AG04449 (cell line): Measurements from ENCODE around the gene FSHR.

Experiments
- CTCF ChIA-PET: fragments of 350-600 bp; formaldehyde crosslinking; extraction: SDS; loops from one replicate; lab custom pipeline; 2021; ENCODE audit warnings: antibody characterized with exemption; lab: Yijun Ruan, JAX
- POLR2A ChIA-PET: fragments of 400-600, 350-600 bp; formaldehyde crosslinking; extraction: SDS; loops from one replicate; lab custom pipeline; 2020; ENCODE audit warnings: antibody characterized with exemption, inconsistent platforms; lab: Yijun Ruan, JAX
- DNase-seq: peaks from one replicate; pipeline ENCODE4 v3.0.0-alpha.2; 2010; ENCODE audit warnings: low read depth, low spot score
- H3K4me3 ChIP-seq: 2 replicates; pipeline ENCODE4 v1.5.1; 2011; ENCODE audit warnings: low read depth, mild to moderate bottlenecking, control low read depth, low read length
- TF ChIP-seq, protein P1 (sequence below): IDR thresholded peaks from one replicate; pipeline ENCODE4 v1.5.1; 2011; ENCODE audit warnings: mild to moderate bottlenecking, moderate library complexity, low read length, control low read depth, inconsistent platforms; ENCODE audit not compliant: insufficient read depth; ENCODE audit errors: missing control alignments

FSHR gene

DNA sequence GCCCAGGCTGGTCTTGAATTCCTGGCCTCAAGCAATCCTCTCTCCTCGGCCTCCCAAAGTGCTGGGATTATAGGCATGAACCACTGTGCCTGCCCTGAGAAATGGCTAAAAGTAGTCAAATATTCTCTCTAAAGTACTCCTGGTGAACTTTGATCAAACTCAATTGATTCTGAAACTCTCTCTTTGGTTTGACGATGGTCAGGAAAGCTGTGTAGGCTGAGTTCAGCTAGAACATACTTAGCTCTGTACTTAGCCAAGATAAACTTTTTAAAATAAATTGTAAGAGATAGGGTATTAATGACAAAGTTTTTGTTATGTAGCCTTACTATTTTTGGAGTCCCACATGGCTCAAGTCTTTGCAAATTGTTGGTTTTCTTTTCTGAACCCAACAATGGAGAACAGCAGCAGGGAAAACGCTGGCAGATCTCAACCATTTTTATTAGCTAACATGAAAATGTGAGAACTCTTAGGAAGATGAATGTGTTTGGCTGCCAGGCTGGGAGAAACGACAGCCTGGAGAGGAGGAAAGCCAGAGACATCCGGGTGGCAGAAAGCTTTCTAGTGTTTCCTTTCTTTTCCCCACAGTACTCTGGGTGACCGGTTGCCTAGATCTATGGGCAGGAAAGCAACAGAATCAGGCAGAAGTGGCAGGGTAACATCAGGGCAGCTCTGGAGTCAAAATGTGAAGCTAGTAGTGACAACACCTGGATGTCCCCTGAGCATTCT is 205.8 kb downstream of the FSHR start:
- TF ChIP-seq, protein P1, sequence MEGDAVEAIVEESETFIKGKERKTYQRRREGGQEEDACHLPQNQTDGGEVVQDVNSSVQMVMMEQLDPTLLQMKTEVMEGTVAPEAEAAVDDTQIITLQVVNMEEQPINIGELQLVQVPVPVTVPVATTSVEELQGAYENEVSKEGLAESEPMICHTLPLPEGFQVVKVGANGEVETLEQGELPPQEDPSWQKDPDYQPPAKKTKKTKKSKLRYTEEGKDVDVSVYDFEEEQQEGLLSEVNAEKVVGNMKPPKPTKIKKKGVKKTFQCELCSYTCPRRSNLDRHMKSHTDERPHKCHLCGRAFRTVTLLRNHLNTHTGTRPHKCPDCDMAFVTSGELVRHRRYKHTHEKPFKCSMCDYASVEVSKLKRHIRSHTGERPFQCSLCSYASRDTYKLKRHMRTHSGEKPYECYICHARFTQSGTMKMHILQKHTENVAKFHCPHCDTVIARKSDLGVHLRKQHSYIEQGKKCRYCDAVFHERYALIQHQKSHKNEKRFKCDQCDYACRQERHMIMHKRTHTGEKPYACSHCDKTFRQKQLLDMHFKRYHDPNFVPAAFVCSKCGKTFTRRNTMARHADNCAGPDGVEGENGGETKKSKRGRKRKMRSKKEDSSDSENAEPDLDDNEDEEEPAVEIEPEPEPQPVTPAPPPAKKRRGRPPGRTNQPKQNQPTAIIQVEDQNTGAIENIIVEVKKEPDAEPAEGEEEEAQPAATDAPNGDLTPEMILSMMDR, result no peak
- ChIA-PET CTCF (interaction anchor here (1.1 to 2.1 kb wide), 2 partner anchors 384 to 1195 kb away, joined by 4 to 7 read pairs; no protein-coding TSS in a partner anchor), POLR2A (no interaction called here)
- H3K4me3 ChIP-seq, result no peak overlapping the region
- no peak for DNase-seq

DNA sequence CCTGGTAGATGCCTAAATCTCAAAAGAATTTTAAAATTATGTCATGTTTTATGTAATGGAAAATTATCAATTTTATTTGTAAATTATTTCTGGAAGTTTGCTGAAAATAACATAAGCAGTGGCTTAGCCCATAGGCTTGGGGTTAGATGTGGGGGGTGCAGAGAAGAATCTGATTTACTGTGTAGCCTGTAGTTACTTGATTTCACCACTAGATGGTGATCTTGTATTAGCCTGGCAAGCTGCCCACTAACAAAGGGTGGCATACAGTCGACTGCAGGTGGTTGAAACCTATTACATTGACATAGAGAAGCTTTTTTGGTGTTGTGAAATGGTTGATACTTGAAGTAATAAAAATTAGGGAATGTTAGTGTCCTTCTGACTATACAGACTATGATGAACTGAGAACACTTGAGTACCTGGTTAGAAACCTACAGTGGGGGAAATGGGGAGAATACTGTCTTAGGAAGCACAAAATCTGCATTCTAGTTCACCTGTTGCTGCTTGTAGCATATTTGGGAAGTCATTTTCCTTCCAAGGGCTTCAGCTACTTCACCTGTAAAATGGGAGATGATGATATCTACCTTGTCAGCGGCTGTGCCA is 207.8 kb downstream of the FSHR start:
- H3K4me3 ChIP-seq, result no peak overlapping the region
- CTCF ChIA-PET, result interaction anchor here (0.7 to 4.1 kb wide), 13 partner anchors 8 to 1545 kb away, joined by 3 to 32 read pairs (median 4); no protein-coding TSS in a partner anchor
- no peak for DNase-seq
- POLR2A ChIA-PET, result no interaction called here
- TF ChIP-seq, protein P1, result peak; percentile 67

DNA sequence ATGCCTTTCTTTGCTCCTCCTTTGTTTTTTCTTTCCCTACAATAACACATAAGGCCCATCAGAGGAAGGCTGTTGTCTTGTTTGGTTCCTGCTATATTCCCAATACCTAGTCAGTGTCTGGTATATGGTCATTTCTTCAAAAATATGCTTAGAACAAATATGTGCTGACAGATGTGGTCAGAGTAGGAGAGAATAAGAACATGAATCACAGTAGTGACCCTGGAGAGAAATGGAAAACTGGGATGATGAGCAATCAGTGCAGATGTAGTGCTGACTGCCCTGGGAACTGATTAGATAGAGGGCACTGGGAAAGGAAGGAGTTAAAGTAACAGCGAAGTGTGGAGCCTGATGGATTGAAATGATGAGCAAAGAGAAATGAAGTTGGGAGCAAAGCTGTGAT is 209.4 kb downstream of the FSHR start:
- ChIA-PET CTCF (interaction anchor here (1.3 to 4.1 kb wide), 6 partner anchors 14 to 1547 kb away, joined by 3 to 32 read pairs (median 4); no protein-coding TSS in a partner anchor), POLR2A (no interaction called here)
- TF ChIP-seq, protein P1, result no peak
- H3K4me3 ChIP-seq, result no peak overlapping the region
- no peak for DNase-seq

DNA sequence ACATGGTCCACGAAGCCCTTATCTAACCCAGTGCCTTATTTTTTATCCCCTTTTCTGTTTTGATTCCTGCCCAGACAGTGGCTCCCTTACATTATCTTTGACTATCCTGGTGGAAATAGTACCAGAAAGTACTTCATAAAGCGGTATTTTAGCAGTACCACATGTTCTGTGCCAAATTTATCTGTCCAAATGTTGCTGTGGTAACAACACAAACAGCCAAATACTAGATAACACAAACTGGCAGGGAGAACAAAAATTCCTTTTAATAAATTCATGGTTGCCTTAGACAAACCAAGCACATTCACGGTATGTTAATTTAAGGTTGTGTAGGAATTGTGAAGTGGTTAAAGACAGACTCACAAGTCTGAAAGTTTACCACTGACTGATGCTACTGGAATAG is 210.9 kb downstream of the FSHR start:
- CTCF ChIA-PET, result interaction anchor here (1.8 to 4.1 kb wide), 2 partner anchors 1460 to 1548 kb away, joined by 5 to 26 read pairs; no protein-coding TSS in a partner anchor

DNA sequence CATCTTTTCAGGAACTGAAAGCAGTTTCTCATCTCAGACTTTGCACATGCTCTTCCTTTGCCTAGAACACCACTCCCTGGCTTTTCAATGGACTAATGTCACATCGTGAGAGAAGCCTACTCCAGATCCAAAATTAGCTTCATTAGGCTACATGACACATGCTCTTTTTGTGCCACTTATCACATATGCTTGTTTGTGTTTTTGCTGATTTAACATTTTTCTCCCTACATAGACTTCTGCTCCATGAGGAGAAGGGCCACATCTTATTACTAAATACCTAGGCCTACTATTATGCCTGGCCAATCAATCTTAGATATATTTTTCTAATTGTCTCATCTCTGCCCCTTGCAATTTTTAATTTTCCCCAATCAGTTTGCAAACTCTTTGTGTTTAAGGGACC is 212.4 kb downstream of the FSHR start:
- CTCF ChIA-PET, result interaction anchor here (1.2 to 1.4 kb wide), 2 partner anchors 315 to 1460 kb away, joined by 3 read pairs; no protein-coding TSS in a partner anchor

More for the DNA sequence above, 210.9 kb downstream of the FSHR start:
- no peak overlapping the region for H3K4me3 ChIP-seq
- TF ChIP-seq, protein P1, result no peak
- POLR2A ChIA-PET, result no interaction called here
- no peak for DNase-seq

More for the DNA sequence above, 212.4 kb downstream of the FSHR start:
- no peak overlapping the region for H3K4me3 ChIP-seq
- POLR2A ChIA-PET, result no interaction called here
- DNase-seq, result no peak
- TF ChIP-seq, protein P1, result no peak
